ENCODE results near the gene EMID1.
A peak's percentile ranks its signal among the peaks of the same experiment; 100 is the strongest.

Gene EMID1

GRCh38 chr22:29300807-29301601 is 95.3 kb downstream of the EMID1 start:
- no peak for DNase-seq

GRCh38 chr22:29301716-29302401 is 96.2 kb downstream of the EMID1 start:
- DNase-seq: no peak

- no peak for DNase-seq
Observed at GRCh38 chr22:29302402-29302680, 96.6 kb downstream of the EMID1 start.

- DNase-seq: no peak
Observed at GRCh38 chr22:29302681-29303465, 97.2 kb downstream of the EMID1 start.

GRCh38 chr22:29305836-29306174 is 100.1 kb downstream of the EMID1 start:
- DNase-seq: no peak

GRCh38 chr22:29306175-29306834 is 100.6 kb downstream of the EMID1 start, which contains the start of gene GAS2L1:
TSS of gene GAS2L1 (plus strand) at chr22:29306650. CDS start at chr22:29308106, 1,456 bp downstream.
- no peak for DNase-seq

GRCh38 chr22:29306835-29307595 is 101.3 kb downstream of the EMID1 start:
- DNase-seq: peak; percentile 34

GRCh38 chr22:29307596-29308147 is 102.0 kb downstream of the EMID1 start:
- no peak for DNase-seq

- no peak for DNase-seq
Observed at GRCh38 chr22:29308148-29308790, 102.6 kb downstream of the EMID1 start.

- DNase-seq: no peak
Observed at GRCh38 chr22:29308791-29309262, 103.1 kb downstream of the EMID1 start.

Measured in NCI-H1048 (cell line).